AG20443 (cell line): ENCODE measurements around the gene PIP5K1B.

Source experiments
- DNase-seq: peaks from one replicate; pipeline ENCODE4 v3.0.0; 2012; ENCODE audit warnings: low spot score, mixed read lengths

The PIP5K1B gene

DNA sequence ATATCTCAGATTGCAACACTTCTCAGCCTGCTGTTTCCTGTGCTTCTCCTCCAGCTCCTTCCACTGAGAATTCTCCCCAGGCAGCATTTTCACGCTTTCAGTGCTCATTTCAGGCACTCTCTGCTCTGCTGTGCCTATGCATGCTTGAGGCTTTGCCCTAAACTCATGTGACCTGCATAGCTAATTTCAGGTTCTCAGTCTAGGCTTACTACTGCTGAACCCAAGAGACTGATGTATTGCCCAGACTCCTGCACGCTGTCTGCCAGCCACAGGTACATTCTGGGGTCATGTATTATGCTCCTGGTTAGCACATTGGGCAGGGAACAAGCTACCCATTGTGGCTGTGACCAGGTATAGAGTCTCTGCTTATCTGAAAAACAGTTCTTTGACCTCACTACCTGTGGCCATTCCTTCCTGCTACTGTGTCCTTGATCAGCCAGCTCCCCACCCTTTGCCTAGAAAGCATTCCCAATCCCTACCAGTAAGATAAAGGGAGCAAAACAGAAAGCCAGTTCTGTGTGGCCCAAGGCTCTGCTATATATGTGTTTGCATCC lies 34.7 kb downstream of the PIP5K1B start:
- DNase-seq: no peak

DNA sequence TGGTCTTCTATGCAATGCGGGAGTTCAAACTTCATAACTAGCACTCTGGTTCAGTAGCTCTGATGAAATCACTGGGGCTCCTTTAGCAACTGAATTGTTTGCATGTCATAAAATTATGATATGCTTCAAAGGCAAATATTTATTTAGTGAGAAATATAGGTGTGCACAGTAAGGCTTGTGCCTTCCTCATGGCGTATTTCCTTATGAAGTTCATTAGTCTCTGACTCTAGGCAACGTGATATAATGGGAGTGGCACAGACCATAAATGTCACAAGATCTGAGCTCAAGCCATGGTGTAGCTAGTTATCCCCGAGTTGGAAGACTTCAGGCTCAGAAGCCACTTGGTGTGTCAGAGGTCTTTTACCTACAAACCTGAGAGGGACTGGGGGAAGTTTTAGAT lies 35.5 kb downstream of the PIP5K1B start:
- DNase-seq: no peak

DNA sequence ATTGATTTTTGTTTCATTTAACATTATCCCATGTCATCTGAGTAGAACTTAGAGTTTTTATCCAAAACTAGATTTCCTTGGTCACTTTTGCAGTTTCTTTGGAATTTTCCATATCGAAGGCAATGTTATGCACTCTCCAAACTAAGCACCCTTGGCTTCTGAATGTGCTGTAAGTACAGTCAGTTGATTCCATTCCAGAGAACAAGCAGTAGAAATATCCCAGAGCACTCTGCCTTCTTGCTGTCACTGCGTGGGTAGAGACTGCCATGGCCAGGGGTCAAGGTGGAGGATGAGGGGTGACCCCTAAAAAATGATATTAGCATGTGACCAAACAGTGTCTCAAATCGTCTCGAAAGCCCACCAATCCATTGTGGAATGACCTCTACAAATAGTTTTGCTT lies 36.2 kb downstream of the PIP5K1B start:
- DNase-seq: no peak

DNA sequence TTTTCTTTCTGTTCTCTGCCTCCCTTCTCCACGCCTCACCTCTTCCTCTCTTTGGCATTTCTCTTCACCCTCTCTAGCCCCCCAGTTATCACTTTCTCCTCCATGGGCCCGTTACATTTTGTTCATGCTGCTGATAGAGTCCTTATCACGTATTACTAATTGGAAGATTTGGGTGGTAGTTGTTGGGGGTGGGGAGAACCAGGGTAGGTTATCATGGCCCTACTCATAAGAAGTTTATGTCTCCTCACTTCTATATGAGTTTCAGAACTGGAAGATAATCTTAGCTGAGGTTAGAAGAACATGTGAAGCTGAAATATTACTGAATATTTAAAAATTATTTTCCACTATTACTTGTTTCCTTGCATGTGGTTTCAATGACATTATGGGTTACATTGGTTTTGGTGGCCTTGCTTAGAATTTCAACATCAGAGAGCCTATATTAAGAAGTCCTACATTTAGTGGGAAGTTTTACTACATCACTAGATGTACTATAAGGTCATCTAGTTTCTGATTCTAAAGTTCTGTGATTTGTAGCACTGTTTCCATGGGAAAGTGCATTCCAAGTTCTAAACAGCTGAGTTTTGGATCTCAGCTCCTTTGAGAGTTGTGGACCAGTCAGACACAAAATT lies 36.8 kb downstream of the PIP5K1B start:
- DNase-seq: no peak

DNA sequence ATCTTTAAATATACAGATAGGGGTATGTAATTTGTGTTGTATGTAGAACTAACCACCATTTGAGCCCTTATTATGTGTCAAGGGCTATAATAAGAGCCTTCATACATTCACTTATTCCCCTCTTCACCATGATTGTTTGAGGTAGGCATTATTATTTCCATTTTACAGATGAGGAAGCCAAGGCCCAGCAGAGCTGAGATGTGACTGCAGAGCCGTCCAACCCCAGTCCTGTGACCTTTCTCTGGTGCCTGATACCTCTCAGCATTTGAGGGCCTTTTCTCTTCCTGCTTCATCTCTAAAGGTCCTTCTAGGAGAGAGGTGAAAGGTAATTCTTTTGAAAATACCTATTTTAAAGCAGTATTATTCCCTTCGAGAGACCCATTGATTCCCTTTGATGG lies 37.3 kb downstream of the PIP5K1B start:
- DNase-seq: no peak

DNA sequence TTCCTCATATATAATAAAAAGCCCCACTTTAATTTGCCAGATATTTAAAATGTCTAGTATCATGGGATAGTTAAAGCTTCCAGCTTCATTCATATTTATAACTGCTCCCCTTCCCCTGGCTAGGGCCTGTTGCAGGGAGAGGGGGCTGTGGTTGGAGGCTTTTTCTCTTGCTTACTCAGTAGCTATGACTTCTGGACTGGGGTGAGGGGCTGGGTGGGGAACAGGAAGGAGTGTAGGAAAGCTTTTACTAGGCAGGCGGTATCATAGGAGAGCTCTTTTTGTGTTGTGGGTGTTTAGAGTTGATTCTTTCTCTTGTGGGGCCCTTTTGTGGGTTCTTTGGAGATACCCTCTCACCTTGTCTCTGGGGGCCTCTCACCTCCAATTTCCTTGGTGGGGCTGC lies 39.4 kb downstream of the PIP5K1B start:
- no peak for DNase-seq

DNA sequence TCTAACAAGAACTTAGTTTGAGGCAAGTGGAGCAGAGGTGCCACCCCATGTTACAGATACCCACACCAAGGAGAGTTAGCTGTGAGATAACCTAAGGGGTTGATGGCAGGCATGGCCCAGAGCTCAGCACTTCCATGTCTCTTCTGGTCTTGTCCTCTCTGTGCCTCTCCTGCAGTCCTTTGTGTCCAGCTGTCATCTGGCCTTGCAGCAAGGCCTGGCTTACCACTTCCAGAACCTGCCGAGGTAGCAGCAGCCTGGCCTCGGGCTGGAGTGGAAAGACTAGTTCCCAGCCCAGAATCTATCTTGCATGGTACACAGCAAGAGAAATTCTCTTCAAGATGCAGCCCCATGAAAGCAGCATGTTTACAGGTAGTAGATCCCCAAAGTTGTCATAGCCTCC lies 41.5 kb downstream of the PIP5K1B start:
- DNase-seq: no peak

DNA sequence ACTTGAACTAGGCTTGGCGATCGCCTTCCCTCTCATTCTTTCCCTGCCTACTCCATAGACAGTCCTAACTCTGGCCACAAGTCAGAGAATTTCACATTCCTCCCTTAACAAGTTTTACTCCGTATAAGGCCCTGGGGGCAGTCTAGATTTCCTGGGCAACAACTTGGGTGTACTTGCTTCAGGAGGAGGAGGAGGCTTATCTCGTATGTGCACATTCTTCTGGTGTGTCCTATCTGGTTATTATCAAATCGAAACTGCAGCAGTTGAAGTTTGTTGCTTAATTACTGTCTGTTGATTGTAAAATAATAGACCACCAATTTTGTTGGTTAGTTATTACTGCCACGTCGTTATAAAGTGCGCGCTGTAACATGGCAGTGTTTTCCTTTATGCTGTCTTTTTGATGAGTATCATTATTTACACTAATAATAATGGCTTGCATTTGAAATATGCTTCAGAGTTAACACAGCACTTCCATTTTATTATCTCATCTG lies 42.0 kb downstream of the PIP5K1B start:
- DNase-seq: no peak

DNA sequence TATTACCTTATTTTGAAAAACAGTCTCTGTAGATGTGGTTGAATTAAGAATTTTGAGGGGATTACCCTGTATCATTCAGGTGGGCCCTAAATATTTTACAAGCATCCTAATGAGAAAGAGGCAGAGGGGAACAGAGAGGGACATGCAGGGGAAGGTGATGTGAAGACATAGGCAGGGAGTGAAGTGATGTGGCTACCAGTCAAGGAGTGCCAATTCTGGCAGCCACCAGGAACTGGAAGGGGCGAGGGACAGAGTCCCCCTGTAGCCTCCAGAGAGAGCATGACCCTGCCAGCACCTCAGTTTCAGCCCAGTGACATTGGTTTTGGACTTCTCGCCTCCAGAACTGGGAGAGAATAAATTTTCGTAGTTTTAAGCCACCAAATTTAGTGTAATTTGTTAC lies 44.1 kb downstream of the PIP5K1B start:
- no peak for DNase-seq

DNA sequence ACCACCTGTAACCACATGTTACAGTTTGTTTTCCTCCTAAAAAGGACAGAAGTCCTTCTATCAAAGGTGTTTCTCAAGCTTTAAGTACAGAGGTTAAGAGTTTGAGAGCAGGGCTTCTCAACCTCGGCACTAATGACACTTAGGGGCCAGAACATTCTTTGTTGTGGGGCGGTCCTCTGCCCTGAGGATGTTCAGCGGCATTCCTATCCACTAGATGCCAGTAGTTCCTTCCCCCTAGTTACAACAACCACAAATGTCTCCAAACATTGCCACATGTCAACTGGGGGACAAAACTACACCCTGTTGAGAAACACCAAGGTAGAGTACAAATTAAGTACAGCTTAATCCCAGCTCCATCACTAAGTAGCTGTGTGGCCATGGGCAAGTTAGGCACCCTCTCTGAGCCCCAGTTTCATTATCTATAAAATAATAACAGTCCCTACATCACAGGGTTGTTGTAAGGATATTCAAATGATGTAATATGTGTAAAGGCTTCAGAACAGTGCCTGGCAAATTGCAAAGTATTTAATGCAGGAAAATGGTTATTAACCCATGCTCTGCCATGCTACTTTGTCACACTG lies 44.6 kb downstream of the PIP5K1B start:
- DNase-seq: no peak

DNA sequence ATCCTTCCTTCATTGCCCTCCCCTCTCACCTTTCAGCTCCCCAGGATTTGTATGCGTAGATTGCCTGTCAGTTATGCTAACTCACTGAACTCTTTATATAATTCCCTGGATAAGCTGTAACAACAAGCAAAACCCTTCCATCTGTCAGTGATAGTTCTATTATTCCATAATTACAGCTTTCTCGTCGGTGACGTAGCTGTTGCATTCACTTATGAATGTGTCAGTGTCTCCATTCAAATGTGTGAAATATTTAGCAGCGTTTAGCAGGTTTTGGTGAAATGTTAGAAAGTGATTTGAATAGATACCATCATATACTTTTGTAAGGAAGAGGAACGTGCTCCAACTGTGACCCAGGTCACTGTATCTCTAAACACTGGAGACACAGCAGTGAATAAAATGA lies 45.2 kb downstream of the PIP5K1B start:
- DNase-seq: no peak

DNA sequence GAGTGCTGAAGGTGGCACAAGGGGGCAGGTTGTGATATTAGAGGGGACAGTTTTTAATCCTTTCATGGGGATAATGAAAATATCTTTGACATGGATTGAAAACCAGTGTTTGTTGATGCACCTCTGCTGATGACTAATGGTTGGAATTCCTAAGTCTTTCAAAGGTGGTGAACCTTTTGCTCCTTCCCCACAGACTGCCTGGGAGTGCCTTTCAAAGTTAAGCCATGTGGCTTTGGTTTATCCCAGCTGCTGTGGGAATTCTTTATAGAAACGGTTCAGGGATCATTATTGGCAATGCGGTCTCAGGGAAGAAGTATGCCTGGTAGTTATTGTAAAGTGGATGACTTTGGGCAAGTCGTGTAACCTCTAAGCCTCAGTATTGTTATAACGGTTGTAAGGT lies 45.7 kb downstream of the PIP5K1B start:
- no peak for DNase-seq

DNA sequence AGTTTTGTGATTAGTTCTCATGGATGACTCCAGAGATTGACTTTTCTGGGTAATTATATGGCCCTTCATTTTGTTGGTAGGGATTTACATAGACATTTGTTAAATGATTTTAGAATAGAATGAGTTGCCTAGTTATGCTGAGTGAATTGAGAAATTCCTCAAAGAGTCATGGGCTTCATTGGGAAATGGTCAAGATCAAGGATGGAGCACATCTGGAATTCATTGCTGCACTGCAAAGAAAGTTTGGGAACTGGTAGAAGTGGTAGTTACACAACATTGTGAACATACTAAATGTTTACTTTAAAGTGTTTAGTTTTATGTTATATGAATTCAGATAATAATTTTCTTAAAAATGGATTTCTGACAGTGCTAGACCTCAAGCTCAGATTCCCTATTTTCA lies 46.5 kb downstream of the PIP5K1B start:
- DNase-seq: no peak

DNA sequence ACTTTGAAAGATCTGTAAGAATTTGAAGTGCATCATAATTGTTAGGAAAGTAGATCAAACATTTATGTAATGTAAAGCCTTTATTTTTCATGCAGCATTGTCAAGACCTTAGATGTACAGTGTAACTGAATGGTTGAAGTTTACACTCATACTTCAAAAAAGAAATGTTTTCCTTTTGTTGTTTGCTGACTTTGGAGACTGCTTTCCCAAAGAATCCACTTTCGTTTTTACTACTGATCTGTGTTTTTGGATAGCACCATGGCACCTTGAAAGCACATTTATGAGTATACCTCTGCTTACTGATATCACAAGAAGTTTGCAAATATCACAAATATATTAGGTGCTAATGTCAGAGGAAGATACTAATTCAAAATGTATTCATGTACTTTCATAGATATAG lies 50.0 kb downstream of the PIP5K1B start:
- DNase-seq: no peak

DNA sequence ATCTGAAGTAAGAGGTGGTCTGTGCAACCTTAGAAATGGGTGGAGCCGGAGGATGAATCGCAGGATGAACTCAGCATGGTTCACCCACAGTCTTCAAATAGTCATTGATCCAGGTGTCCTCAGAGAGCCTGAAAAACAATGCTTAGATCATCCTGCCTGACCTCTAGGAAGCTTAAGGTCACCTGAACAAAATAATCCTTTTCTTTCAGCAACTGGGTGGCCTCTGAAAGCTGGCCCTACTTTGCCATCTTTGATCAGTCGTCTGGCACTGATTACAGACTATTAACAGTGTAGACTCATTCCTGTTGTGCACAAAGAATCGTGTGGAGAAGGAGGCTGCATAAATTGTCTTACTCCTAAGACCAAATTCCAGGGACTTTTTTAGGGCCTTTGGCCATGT lies 50.7 kb downstream of the PIP5K1B start:
- no peak for DNase-seq

DNA sequence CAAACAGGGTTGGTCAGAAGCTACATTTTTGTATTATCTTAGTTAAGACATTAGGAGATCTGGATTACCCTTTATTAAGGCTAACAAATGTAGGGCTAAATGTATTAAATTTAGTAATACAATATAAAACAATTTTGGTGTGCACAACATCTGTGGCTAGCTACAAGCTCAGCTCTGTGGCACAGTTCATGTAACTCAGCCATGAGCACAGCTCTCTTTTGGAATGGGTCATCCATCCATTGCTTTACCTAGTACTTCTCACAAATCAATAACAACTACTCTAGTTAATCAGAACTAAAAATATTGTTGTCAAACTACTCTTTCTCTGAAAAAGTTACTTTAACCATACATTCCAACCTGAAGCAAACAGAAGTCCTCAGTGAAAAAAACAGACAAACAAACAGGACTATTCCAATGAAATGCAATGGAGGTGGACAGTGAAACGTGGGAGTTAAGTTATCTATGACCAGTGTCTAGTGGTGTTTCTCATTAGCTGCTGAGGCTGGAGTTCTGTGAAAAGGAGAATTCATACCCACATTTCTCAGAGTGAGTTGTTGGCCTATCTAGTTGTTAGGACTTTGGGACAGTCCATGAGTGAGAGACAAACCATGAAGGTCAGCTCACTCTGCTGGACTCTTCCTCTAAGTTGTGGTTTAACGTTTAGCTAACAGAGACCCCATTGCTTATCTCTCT lies 55.1 kb downstream of the PIP5K1B start:
- DNase-seq: no peak

DNA sequence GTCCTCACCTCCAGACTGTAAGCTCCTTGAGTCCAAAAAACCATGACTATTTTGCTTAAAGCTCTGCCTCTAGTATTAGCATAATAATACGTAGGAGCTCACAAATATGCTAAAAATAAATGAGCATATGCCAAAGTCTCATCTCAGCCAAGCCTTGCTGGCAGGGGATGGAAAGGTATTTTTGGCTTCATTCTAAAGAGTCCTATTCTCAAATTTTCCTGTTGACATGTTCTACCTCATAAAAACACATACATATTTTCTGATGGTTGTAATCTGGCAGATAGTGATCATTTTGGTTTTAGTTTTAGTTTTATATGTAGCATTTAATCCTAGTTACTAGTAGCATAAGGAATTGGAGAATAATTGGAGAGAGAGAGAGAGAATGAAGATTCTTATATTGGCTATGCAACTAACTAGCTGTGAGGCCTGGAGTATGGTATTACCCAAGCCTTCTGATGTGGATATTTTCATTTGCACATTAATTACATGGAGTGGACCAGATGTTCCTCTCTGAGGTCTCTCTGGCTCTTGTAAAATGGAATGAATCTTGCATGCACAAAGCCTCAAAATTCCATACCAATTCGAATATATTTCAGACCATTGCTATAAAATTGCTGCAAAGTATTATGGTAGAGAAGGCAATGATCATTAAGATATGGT lies 55.8 kb downstream of the PIP5K1B start:
- DNase-seq: no peak

DNA sequence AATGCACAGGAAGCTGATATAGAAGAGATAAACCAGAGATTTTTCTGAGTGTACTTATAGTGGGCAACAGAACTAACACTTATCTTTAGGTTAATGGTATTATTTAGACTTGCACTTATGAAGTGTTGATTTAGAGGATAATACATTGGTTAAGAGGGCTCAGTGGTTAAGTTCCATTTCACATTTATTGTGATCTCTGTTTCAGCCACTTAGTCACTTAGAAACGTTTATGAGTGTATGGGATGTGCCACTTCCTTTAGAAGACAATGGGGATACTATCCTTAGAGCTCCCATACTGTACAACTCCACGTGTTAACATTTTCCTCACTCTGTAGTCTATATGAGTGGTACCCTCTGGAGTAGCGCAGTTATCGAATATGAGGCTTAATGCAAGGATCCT lies 57.5 kb downstream of the PIP5K1B start:
- DNase-seq: no peak

DNA sequence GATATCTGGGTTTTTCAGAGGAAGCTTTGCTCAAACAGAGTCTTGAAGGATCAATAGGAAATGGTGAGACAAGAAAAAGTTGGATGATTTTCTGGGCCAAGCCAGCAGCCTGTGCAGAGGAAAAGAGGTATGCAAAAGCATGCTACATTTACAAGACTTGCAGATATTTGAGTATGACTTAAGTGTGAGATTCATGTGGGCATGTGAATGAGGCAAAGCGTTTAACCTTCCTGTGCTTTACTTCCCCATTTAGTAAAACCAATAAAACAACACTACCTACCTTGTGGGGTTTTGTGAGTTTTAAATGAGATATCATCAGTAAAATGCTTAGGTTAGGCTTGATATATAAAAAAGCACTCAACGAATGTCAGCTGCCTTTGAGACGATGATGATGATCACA lies 58.1 kb downstream of the PIP5K1B start:
- DNase-seq: no peak

DNA sequence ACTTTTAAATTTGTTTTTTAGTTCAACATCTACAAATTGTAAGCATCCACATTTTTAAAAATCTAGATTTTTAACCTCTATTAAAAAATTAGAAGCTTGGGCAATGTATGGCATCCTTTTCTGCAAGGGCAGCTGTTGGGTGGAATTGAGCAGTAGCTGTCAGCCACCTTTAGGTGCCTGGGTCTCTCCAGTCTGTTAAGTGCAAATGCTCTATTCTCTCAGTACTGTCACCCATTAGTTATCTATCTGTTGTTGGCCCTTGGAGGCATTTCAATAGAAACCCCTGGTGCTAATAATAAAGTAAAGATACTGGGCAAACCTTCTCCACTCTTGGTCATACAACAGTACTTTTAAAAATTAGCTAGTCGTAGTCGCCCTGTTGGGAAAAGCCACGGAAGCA lies 63.6 kb downstream of the PIP5K1B start:
- no peak for DNase-seq

DNA sequence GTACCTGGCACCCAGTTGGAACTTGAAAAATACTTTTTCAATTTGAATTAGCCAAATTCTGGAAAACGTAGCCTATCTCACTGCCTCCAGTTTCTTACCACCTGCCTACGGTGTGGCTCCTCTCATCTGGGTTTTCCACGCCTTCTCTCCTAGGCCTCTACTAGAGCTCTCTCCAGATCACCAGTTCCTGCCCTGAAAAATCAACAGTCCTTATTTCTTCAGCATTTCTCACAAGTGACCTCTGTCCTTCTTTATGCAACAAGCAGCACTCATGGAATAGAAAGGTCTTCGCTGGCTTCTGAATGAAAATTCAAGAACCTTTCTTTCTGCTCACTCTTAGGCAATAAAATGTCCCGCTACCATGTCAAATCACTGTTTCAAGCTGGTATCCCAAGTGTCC lies 64.8 kb downstream of the PIP5K1B start:
- no peak for DNase-seq

DNA sequence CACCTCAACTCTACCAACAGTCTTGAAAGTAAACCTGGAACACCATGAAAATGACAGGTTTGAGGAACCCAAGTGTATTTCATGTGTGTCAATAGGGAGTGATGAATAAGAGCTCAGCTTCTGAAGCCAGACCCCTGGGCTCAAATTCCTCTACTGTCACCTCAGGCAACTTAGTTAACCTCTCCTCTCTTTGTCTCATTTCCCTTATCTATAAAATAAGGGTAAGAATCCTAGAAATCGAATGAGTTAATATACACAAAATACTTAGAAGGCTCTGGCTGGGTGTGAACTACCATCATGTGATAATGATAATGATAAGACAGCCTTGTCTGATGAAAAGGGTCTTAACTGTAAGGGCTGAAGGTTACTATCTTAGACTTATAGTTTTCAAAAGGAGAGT lies 66.3 kb downstream of the PIP5K1B start:
- DNase-seq: no peak
